Placental epithelial cell (primary cell): Measurements from ENCODE around the gene VCP. TPM values are rescaled to one million over a fixed set of nuclear protein-coding genes. Genes with fewer than 3 reads are reported as not detected.

ENCODE experiments used
- small RNA-seq: library from RNA; depleted of rRNA; stranded (forward); fragments of <200 nt; gene quantifications from one replicate; pipeline ENCODE3, GENCODE V24; 2012
- total RNA-seq: library from RNA; depleted of rRNA; stranded (reverse); fragments of >200 nt; gene quantifications from 2 replicates; pipeline ENCODE4 v1.2.3, GENCODE V29; 2012

Gene VCP
- 363 and 464 TPM in 2 replicates for total RNA-seq

DNA sequence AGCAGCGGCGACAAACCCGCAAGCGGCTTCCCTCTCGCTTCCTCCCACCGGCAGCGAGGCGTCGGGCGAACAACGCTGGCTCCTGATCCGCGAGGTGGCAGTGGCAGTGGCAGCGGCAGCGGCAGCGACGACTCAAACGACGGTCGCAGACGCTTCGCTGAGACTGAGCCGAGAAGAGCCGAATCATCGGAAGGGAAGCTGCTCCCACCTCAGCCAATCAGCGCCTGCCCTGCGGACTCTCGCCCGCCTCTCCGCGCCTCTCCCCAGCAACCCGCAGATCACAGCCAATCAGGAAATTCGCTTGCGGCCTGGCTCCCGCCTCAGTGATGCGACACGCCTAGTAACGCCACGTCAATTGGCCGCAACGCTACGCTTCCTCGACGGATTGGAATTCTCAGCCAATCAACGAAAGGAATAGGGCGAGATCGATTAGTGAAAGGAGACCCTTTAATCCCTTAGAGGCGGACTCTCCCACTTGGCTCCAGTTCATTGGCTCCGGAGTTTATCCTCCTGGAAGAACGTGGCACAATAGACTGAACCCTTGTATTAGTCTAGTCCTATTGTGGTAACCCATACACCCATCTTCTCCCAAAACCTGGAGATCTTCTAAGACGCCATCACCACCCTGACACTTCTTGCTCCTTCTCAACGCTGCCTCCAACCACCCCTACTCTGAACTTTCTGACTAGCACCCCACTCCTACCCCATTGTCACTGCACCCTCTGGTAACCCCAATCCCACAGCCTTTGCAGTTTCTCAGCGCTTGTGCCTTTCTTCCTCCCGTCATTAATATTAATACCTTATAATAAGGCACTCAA, at the start of gene VCP:
VCP (minus strand) TSS at position 165 of the 818 bp plus-strand sequence. CDS start 272 bp downstream, outside the sequence.

DNA sequence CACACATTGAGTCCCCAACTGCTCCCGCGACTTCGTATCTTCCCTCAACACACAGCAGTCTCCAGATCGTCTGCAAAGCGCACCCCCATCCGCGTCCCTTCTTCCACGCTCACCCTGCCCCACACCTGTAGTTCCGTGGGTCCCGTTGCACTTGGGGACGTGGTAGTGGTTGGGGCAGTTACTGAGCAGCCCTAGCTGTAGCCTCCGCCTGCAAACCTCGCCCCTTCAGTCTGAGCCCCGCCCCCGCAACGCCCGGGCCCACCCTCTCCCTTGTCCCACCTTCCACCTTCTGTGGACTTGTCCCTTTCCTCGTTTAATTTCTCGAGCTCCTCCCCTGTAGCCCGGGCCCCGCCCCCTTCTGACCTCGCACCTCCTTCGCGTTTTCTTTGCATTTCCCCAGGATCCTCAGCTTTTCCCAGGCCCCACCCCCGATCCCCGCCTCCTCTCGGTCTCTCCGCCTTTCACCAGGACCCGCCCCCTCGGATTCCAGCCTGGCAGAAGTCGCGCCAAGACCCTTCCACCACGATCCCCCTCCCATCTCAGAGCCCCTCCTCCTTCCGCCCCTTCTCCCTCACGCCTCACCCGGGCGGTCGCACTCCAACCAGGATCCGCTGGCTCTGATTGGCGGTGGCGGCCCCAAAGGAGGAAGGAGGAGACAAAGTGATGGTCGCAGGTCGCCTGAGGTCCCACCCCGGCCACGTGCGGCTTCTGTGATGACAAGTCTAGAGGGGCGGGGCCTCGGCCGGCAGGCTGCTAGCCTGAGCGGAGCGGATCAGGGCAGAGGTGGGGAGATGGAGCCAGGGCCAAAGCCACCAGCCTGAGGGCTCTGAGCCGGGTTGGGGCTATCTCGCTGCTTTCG, 43.5 kb upstream of the VCP start, which contains the start of gene ATOSB:
ATOSB (minus strand) TSS at position 183 of the 859 bp plus-strand sequence. CDS start 7,588 bp downstream, outside the sequence.

DNA sequence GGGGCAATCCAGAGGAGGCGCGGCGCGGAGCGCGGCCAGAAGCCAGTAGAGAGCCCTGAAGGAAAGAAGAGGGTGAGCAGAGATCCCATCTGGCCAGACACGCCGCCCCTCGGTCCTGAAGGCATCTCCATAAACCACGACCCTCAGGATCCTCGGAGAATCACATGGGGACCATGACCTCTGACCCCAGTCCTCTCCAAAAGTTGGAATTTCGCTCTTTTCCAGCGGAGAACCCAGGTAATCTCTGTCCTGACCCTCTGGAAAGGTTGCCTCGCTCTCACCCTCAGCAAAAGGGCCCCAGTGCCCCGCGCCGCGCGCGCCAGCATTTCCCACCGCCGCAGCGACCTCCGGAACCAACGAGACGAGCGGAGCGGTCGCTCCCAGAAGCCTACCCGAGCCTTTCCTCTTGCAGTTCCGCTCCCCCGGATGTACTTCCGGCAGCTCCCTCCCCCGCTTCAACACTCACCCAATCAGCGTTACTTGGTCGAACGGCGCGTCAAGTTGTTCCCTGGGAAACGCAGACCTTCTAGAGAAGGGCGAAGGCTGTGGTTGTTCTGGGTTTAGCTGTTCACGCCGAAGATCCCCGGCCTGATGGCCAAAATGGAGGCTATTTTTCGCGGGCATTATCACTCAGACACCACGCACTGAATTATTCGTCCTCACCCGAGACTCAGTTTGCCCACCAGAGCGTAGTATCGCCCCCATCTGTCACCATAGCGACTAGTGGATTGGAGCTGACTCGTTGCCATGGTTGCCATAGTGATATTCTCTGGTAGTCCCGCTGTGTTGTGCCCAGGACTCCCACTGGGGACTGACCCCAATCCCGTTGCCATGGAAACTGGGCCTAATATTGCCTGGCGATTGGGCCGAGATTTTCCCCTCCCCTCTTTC, 30.6 kb upstream of the VCP start, which contains the start of gene STOML2:
STOML2 (minus strand) TSS at position 363 of the 891 bp plus-strand sequence; CDS start at position 326, 37 bp downstream.

DNA sequence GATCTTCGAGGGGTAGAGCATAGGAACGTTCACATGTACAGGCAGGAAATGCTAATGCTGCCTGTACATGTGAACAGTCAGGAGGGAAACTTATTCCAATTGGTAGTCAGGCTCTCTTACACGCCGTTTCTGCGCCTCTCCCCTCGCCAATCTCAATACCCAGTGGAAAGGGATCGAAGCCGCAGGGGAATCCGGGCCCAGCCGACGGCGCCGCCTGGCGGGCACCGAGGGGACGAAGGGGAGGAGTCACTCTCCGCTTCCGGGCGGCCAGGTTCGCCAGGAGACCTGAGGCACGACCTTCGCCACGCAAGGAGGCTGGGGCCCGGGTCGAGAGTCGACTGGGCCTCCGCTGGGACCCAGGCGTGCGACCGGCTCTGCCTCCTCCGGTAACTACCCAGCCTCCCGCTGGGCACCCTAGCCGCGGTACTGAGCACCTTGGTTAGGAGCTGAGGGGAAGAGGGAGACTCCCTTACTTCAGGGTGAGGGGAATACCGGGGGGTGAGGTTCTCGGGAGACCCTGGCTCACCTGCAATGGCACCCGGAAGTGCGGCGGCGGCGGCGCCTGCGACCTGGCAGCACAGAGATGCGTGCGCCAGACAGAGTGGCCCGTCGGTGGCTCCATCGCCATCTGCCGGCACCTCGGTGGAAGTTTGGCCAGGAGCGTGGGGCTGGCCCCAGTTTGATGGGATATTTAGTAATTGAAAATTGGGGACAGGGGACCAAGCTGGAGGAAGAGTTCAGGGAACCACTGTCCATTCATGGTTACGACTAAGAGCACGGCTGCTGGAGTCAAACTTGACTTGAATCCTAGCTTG, 23.8 kb upstream of the VCP start, which contains the start of gene PIGO:
PIGO (minus strand) TSS at position 557 of the 815 bp plus-strand sequence. CDS start 1,026 bp downstream, outside the sequence.

DNA sequence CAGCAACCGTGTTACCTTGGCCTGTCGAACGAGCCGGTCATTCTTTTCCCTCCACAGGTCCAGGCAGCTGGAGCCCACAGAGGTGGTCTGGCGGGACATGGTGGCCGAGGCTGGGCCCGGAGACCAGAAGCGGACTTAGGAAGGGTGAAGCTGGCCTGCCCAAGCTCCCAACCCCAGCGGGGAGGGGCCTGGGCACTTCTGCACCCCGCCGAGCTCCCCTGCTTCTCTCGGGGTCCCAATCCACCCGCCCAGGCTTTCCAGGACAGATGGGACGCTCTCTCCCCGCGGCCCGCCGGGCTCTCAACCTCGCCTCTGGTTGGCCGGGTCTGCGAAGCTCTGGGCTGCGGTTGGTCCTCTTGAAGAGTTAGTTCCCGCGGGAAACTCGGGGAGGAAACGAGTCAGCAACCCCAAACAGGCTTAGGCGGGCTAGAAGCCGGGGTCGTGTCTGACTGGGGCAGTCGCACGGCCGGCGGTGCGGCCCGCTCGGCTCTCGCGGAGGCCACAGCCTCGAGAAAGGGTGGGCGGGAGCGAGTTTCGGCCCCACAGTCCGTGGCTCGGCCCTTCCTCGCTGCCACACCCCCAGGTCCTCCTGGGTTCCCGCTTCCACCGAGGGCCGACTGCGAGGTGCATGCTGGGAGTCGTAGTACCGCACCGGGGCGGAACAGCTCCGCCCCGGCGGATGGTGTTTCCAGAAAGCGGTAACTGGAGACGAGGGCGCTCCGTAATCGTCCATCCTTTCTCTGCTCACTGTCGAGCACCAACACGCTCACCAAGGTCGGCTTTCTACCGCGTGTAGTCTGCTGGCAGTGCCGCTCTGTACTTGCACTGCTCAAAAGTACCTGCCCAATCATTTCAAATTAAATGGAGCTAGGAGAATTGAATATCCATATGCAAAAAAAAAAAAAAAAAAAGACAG, 7.3 kb upstream of the VCP start, which contains the start of gene FANCG:
FANCG (minus strand) TSS at position 517 of the 916 bp plus-strand sequence; CDS start at position 99, 418 bp downstream.

Small RNA genes within 50 kb of the gene (small RNA-seq; reads per million reads assigned to genes)
- gene RN7SL338P: not detected

Other genes starting within 250 kb of the VCP start
- gene PHF24, start 114.3 kb downstream of the VCP start, total RNA-seq: 0.39 and 0.65 TPM in 2 replicates
- gene DNAJB5, start 82.9 kb downstream of the VCP start, total RNA-seq: 4.3 and 10.3 TPM in 2 replicates
- 21.6 and 39.7 TPM in 2 replicates for gene FANCG, start 7.3 kb upstream of the VCP start, total RNA-seq
- 18.5 and 24.8 TPM in 2 replicates for gene PIGO, start 24.0 kb upstream of the VCP start, total RNA-seq
- gene STOML2, start 30.5 kb upstream of the VCP start, total RNA-seq: 110 and 182 TPM in 2 replicates
- gene ATOSB, start 43.2 kb upstream of the VCP start, total RNA-seq: 25.9 and 42.5 TPM in 2 replicates
- 5.1 and 8.7 TPM in 2 replicates for gene UNC13B, start 89.4 kb upstream of the VCP start, total RNA-seq